ENCODE measurements around the gene FOLR2.
"Not testable (repeated sequence)": the region's sequence is repeated elsewhere in the genome, so short reads cannot be mapped to it uniquely, and the experiment has no call there.

The FOLR2 gene

GRCh38 chr11:72250661-72251464 lies 34.3 kb downstream of the FOLR2 start:
- FAIRE-seq (no peak), DNase-seq (ENCODE audit: insufficient read length) (no peak)
- no peak for TF ChIP-seq POLR2AphosphoS5 (IDR thresholded peaks at IDR 0.05; ENCODE audit: low read depth, low read length)
- no peak for TF ChIP-seq POLR2A (IDR thresholded peaks at IDR 0.05; ENCODE audit: low read depth, low read length)
- no peak for TF ChIP-seq TAF1 (IDR thresholded peaks at IDR 0.05; ENCODE audit: borderline replicate concordance, low read depth, low read length)

GRCh38 chr11:72251614-72252013 lies 35.0 kb downstream of the FOLR2 start:
- FAIRE-seq (no peak), DNase-seq (ENCODE audit: insufficient read length) (no peak)
- TF ChIP-seq TAF1 (IDR thresholded peaks at IDR 0.05; ENCODE audit: borderline replicate concordance, low read depth, low read length) = no peak
- no peak for TF ChIP-seq POLR2AphosphoS5 (IDR thresholded peaks at IDR 0.05; ENCODE audit: low read depth, low read length)
- TF ChIP-seq POLR2A (IDR thresholded peaks at IDR 0.05; ENCODE audit: low read depth, low read length) = no peak

GRCh38 chr11:72253392-72253791 lies 36.8 kb downstream of the FOLR2 start:
- FAIRE-seq (no peak), DNase-seq (ENCODE audit: insufficient read length) (no peak)
- no peak for TF ChIP-seq POLR2AphosphoS5 (IDR thresholded peaks at IDR 0.05; ENCODE audit: low read depth, low read length)
- TF ChIP-seq POLR2A (IDR thresholded peaks at IDR 0.05; ENCODE audit: low read depth, low read length) = no peak
- no peak for TF ChIP-seq TAF1 (IDR thresholded peaks at IDR 0.05; ENCODE audit: borderline replicate concordance, low read depth, low read length)

GRCh38 chr11:72254299-72254993 lies 37.9 kb downstream of the FOLR2 start:
- no peak for TF ChIP-seq TAF1 (IDR thresholded peaks at IDR 0.05; ENCODE audit: borderline replicate concordance, low read depth, low read length)
- TF ChIP-seq POLR2A (IDR thresholded peaks at IDR 0.05; ENCODE audit: low read depth, low read length) = no peak
- TF ChIP-seq POLR2AphosphoS5 (IDR thresholded peaks at IDR 0.05; ENCODE audit: low read depth, low read length) = no peak
- FAIRE-seq (no peak), DNase-seq (ENCODE audit: insufficient read length) (no peak)

GRCh38 chr11:72257570-72257969 lies 41.0 kb downstream of the FOLR2 start:
- no peak for DNase-seq (ENCODE audit: insufficient read length)
- FAIRE-seq = no peak
- TF ChIP-seq TAF1 (IDR thresholded peaks at IDR 0.05; ENCODE audit: borderline replicate concordance, low read depth, low read length) (no peak), POLR2A (IDR thresholded peaks at IDR 0.05; ENCODE audit: low read depth, low read length) (no peak), POLR2AphosphoS5 (IDR thresholded peaks at IDR 0.05; ENCODE audit: low read depth, low read length) (no peak)

GRCh38 chr11:72259490-72259889 lies 42.9 kb downstream of the FOLR2 start:
- TF ChIP-seq TAF1 (IDR thresholded peaks at IDR 0.05; ENCODE audit: borderline replicate concordance, low read depth, low read length) = no peak
- TF ChIP-seq POLR2A (IDR thresholded peaks at IDR 0.05; ENCODE audit: low read depth, low read length) = no peak
- no peak for TF ChIP-seq POLR2AphosphoS5 (IDR thresholded peaks at IDR 0.05; ENCODE audit: low read depth, low read length)
- FAIRE-seq = no peak

GRCh38 chr11:72260574-72260973 lies 44.0 kb downstream of the FOLR2 start:
- TF ChIP-seq POLR2AphosphoS5 (IDR thresholded peaks at IDR 0.05; ENCODE audit: low read depth, low read length) (no peak), TAF1 (IDR thresholded peaks at IDR 0.05; ENCODE audit: borderline replicate concordance, low read depth, low read length) (no peak), POLR2A (IDR thresholded peaks at IDR 0.05; ENCODE audit: low read depth, low read length) (no peak)
- FAIRE-seq = no peak
- no peak for DNase-seq (ENCODE audit: insufficient read length)

More at GRCh38 chr11:72259490-72259889, 42.9 kb downstream of the FOLR2 start:
- DNase-seq (ENCODE audit: insufficient read length) = no peak

- TF ChIP-seq POLR2AphosphoS5 (IDR thresholded peaks at IDR 0.05; ENCODE audit: low read depth, low read length) = no peak
- TF ChIP-seq TAF1 (IDR thresholded peaks at IDR 0.05; ENCODE audit: borderline replicate concordance, low read depth, low read length) = no peak
- TF ChIP-seq POLR2A (IDR thresholded peaks at IDR 0.05; ENCODE audit: low read depth, low read length) = no peak
- no peak for FAIRE-seq
- DNase-seq (ENCODE audit: insufficient read length) = no peak
These were observed 46.8 kb downstream of the FOLR2 start for GRCh38 chr11:72263361-72263760.

- no peak for FAIRE-seq
- TF ChIP-seq TAF1 (IDR thresholded peaks at IDR 0.05; ENCODE audit: borderline replicate concordance, low read depth, low read length) = no peak
- TF ChIP-seq POLR2A (IDR thresholded peaks at IDR 0.05; ENCODE audit: low read depth, low read length) = no peak
- no peak for TF ChIP-seq POLR2AphosphoS5 (IDR thresholded peaks at IDR 0.05; ENCODE audit: low read depth, low read length)
These were observed 49.4 kb downstream of the FOLR2 start for GRCh38 chr11:72265951-72266350.

GRCh38 chr11:72266960-72267359 lies 50.4 kb downstream of the FOLR2 start:
- not testable (repeated sequence) for DNase-seq (ENCODE audit: insufficient read length); FAIRE-seq

More at GRCh38 chr11:72265951-72266350, 49.4 kb downstream of the FOLR2 start:
- no peak for DNase-seq (ENCODE audit: insufficient read length)

- TF ChIP-seq POLR2AphosphoS5 (IDR thresholded peaks at IDR 0.05; ENCODE audit: low read depth, low read length) (no peak), POLR2A (IDR thresholded peaks at IDR 0.05; ENCODE audit: low read depth, low read length) (no peak), TAF1 (IDR thresholded peaks at IDR 0.05; ENCODE audit: borderline replicate concordance, low read depth, low read length) (no peak)
- FAIRE-seq = no peak
- DNase-seq (ENCODE audit: insufficient read length) = no peak
These were observed 51.5 kb downstream of the FOLR2 start for GRCh38 chr11:72267956-72268617.

All from GM12892 (cell line).